Measurements from ENCODE around the gene MYL5. TPM values are rescaled to one million over a fixed set of nuclear protein-coding genes. Genes with fewer than 3 reads are reported as not detected.

The MYL5 gene
- total and polyA plus RNA-seq, 2 of the 13 experiments (the other 11 are each of a cell fraction or from before 2014, with no cell fraction given), result 6.5 to 16.0 TPM

DNA sequence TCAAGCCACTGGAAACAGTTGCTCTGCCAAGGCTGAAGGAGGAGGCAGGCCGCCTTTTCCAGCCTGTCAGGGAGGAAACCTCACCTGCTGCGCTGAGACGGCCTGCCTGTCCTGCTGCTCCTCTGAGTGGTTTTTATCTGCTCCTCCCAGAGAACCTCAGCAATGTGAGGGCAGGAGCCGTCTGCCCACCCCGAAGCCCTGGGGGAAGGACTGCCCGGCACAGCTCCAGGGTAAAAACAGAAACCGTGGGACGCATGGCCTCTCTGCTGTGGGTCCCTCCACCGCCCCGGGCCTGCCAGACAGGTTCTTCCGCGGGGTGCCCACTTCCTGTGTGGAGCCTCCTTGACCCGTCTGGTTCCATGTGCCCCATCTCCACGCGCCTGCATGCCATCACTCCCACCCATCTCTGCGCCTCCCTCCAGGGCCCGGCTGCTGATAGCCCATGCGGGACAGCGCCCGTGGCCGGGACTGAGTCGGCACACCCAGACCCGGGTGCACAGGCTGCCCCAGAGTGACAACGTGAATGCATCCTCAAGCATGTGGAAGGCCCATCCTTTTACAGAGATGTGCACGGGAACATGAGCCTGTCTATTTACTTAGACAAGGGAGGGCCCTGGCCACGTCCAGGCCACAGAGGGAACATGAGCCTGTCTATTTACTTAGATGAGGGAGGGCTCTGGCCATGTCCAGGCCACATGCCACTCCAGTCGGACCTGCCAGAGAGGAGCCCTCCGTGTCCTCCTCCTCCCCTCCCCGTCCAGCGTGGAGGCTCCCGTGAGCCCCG, 18.6 kb downstream of the MYL5 start (continued):
- TF ChIP-seq ZBTB34 (CRISPR knock-in tag; IDR thresholded peaks at IDR 0.05), result no peak
- TF ChIP-seq ZNF143 (CRISPR knock-in tag; IDR thresholded peaks at IDR 0.05), result no peak
- TF ChIP-seq, protein P1, sequence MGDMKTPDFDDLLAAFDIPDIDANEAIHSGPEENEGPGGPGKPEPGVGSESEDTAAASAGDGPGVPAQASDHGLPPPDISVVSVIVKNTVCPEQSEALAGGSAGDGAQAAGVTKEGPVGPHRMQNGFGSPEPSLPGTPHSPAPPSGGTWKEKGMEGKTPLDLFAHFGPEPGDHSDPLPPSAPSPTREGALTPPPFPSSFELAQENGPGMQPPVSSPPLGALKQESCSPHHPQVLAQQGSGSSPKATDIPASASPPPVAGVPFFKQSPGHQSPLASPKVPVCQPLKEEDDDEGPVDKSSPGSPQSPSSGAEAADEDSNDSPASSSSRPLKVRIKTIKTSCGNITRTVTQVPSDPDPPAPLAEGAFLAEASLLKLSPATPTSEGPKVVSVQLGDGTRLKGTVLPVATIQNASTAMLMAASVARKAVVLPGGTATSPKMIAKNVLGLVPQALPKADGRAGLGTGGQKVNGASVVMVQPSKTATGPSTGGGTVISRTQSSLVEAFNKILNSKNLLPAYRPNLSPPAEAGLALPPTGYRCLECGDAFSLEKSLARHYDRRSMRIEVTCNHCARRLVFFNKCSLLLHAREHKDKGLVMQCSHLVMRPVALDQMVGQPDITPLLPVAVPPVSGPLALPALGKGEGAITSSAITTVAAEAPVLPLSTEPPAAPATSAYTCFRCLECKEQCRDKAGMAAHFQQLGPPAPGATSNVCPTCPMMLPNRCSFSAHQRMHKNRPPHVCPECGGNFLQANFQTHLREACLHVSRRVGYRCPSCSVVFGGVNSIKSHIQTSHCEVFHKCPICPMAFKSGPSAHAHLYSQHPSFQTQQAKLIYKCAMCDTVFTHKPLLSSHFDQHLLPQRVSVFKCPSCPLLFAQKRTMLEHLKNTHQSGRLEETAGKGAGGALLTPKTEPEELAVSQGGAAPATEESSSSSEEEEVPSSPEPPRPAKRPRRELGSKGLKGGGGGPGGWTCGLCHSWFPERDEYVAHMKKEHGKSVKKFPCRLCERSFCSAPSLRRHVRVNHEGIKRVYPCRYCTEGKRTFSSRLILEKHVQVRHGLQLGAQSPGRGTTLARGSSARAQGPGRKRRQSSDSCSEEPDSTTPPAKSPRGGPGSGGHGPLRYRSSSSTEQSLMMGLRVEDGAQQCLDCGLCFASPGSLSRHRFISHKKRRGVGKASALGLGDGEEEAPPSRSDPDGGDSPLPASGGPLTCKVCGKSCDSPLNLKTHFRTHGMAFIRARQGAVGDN (CRISPR knock-in tag; IDR thresholded peaks at IDR 0.05), result peak; percentile 91
- TF ChIP-seq NRL (CRISPR knock-in tag; IDR thresholded peaks at IDR 0.05; ENCODE audit: borderline replicate concordance), result peak; percentile 37; the same call in 1 of the 2 replicates
- TF ChIP-seq SYNCRIP (IDR thresholded peaks at IDR 0.05; ENCODE audit: insufficient read depth, low read depth, low read length), result no peak
- no peak for TF ChIP-seq PAX8 (CRISPR knock-in tag; IDR thresholded peaks at IDR 0.05; ENCODE audit: borderline replicate concordance)
- TF ChIP-seq NFIB (CRISPR knock-in tag; IDR thresholded peaks at IDR 0.05; ENCODE audit: borderline replicate concordance), result no peak
- no peak for TF ChIP-seq HCFC1 (IDR thresholded peaks at IDR 0.05; ENCODE audit: low read depth, low read length)
- no peak for TF ChIP-seq MEIS1 (CRISPR knock-in tag; IDR thresholded peaks at IDR 0.05; ENCODE audit: borderline replicate concordance)
- TF ChIP-seq PAWR (CRISPR knock-in tag; IDR thresholded peaks at IDR 0.05; ENCODE audit: borderline replicate concordance), result no peak
- peak; percentile 41; the same call in 1 of the 2 replicates for TF ChIP-seq ZNF281 (CRISPR knock-in tag; IDR thresholded peaks at IDR 0.05; ENCODE audit: borderline replicate concordance)
- TF ChIP-seq ZNF274 (CRISPR knock-in tag; IDR thresholded peaks at IDR 0.05), result 0 out of 2 replicates have a peak, but pooled peaks have one; percentile 79
- TF ChIP-seq EZH2 (conservative IDR thresholded peaks at IDR 0.05; ENCODE audit: low read depth, low read length), result no peak
- no peak for TF ChIP-seq HNRNPH1 (optimal IDR thresholded peaks at IDR 0.05; ENCODE audit: low read depth, low read length)
- no peak for TF ChIP-seq CAMTA2 (CRISPR knock-in tag; IDR thresholded peaks at IDR 0.05; ENCODE audit: borderline replicate concordance)
- no peak for TF ChIP-seq ZNF839 (CRISPR knock-in tag; IDR thresholded peaks at IDR 0.05; ENCODE audit: borderline replicate concordance)
- peak; percentile 74 for TF ChIP-seq THAP11 (CRISPR knock-in tag; IDR thresholded peaks at IDR 0.05)
- TF ChIP-seq, protein P2, sequence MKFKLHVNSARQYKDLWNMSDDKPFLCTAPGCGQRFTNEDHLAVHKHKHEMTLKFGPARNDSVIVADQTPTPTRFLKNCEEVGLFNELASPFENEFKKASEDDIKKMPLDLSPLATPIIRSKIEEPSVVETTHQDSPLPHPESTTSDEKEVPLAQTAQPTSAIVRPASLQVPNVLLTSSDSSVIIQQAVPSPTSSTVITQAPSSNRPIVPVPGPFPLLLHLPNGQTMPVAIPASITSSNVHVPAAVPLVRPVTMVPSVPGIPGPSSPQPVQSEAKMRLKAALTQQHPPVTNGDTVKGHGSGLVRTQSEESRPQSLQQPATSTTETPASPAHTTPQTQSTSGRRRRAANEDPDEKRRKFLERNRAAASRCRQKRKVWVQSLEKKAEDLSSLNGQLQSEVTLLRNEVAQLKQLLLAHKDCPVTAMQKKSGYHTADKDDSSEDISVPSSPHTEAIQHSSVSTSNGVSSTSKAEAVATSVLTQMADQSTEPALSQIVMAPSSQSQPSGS (CRISPR knock-in tag; IDR thresholded peaks at IDR 0.05), result 0 out of 2 replicates have a peak, but pooled peaks have one; percentile 48
- TF ChIP-seq SAP130 (CRISPR knock-in tag; IDR thresholded peaks at IDR 0.05; ENCODE audit: low read depth), result peak; percentile 93
- TF ChIP-seq TGIF2 (CRISPR knock-in tag; IDR thresholded peaks at IDR 0.05), result no peak
